ENCODE measurements around the gene ZNF585A.
"Not testable (repeated sequence)": the region's sequence is repeated elsewhere in the genome, so short reads cannot be mapped to it uniquely, and the experiment has no call there.

ZNF585A gene

GRCh38 chr19:37172368-37173366, at the start of gene ZNF585A:
Gene ZNF585A, minus strand, starts transcription at chr19:37172695. Its CDS starts 2,785 bp downstream, at chr19:37169910.
- DNase-seq (ENCODE audit: low read depth, low spot score): peak; percentile 95
- Histone ChIP-seq H3K27ac (ENCODE audit: low read length) (no peak within 1 kb of the TSS), H3K27me3 (ENCODE audit: control insufficient read depth, insufficient read depth, low read length) (no peaks in the 10 kb centered on the region), H3K36me3 (ENCODE audit: control insufficient read depth, insufficient read depth, low read length) (no peaks in the 10 kb centered on the region; the same call in 1 of the 2 replicates), H3K4me3 (ENCODE audit: low read length) (peak within 1 kb of the TSS; percentile 77; the same call in 1 of the 2 replicates), H3K4me1 (ENCODE audit: control insufficient read depth, insufficient read depth, low read length) (no peaks in the 10 kb centered on the region), H3K9me3 (ENCODE audit: control insufficient read depth, insufficient read depth, low read length) (no peaks in the 10 kb centered on the region)
- no CpG with 5 or more reads among the region's 30 CpGs for WGBS (ENCODE audit: insufficient coverage, insufficient read length)

GRCh38 chr19:37221136-37221535, 48.6 kb upstream of the ZNF585A start:
- no peak for DNase-seq (ENCODE audit: low read depth, low spot score)
- H3K27ac ChIP-seq (ENCODE audit: low read length): no peak overlapping the region
- no peaks in the 10 kb centered on the region for H3K27me3 ChIP-seq (ENCODE audit: control insufficient read depth, insufficient read depth, low read length)
- H3K9me3 ChIP-seq (ENCODE audit: control insufficient read depth, insufficient read depth, low read length): no peaks in the 10 kb centered on the region
- no peaks in the 10 kb centered on the region for H3K36me3 ChIP-seq (ENCODE audit: control insufficient read depth, insufficient read depth, low read length)
- WGBS (ENCODE audit: insufficient coverage, insufficient read length): no CpG with 5 or more reads among the region's 2 CpGs
- H3K4me1 ChIP-seq (ENCODE audit: control insufficient read depth, insufficient read depth, low read length): no peaks in the 10 kb centered on the region
- H3K4me3 ChIP-seq (ENCODE audit: low read length): no peak overlapping the region

- Histone ChIP-seq H3K36me3 (ENCODE audit: control insufficient read depth, insufficient read depth, low read length) (no peaks in the 10 kb centered on the region), H3K4me3 (ENCODE audit: low read length) (no peak overlapping the region), H3K4me1 (ENCODE audit: control insufficient read depth, insufficient read depth, low read length) (no peaks in the 10 kb centered on the region), H3K9me3 (ENCODE audit: control insufficient read depth, insufficient read depth, low read length) (no peaks in the 10 kb centered on the region), H3K27ac (ENCODE audit: low read length) (no peak overlapping the region), H3K27me3 (ENCODE audit: control insufficient read depth, insufficient read depth, low read length) (no peaks in the 10 kb centered on the region)
- DNase-seq (ENCODE audit: low read depth, low spot score): no peak
- WGBS (ENCODE audit: insufficient coverage, insufficient read length): no CpG with 5 or more reads among the region's 3 CpGs
Measured at GRCh38 chr19:37220383-37220782, 47.9 kb upstream of the ZNF585A start.

- H3K4me3 ChIP-seq (ENCODE audit: low read length): peak overlapping the region; percentile 69; the same call in 1 of the 2 replicates
- DNase-seq (ENCODE audit: low read depth, low spot score): no peak
- H3K36me3 ChIP-seq (ENCODE audit: control insufficient read depth, insufficient read depth, low read length): no peaks in the 10 kb centered on the region
- no peaks in the 10 kb centered on the region for H3K4me1 ChIP-seq (ENCODE audit: control insufficient read depth, insufficient read depth, low read length)
- H3K27ac ChIP-seq (ENCODE audit: low read length): no peak overlapping the region
- H3K9me3 ChIP-seq (ENCODE audit: control insufficient read depth, insufficient read depth, low read length): no peaks in the 10 kb centered on the region
- H3K27me3 ChIP-seq (ENCODE audit: control insufficient read depth, insufficient read depth, low read length): no peaks in the 10 kb centered on the region
- WGBS (ENCODE audit: insufficient coverage, insufficient read length): no CpG with 5 or more reads among the region's 6 CpGs
Measured at GRCh38 chr19:37218592-37218935, 46.1 kb upstream of the ZNF585A start.

GRCh38 chr19:37217775-37218591, 45.5 kb upstream of the ZNF585A start, which contains the start of gene ZNF383:
Gene ZNF383, plus strand, starts transcription at chr19:37218214. Its CDS starts 12,240 bp downstream, at chr19:37230454.
- peak within 1 kb of the TSS; percentile 69 for H3K4me3 ChIP-seq (ENCODE audit: low read length)

GRCh38 chr19:37217480-37217774, 44.9 kb upstream of the ZNF585A start:
- no peaks in the 10 kb centered on the region for H3K36me3 ChIP-seq (ENCODE audit: control insufficient read depth, insufficient read depth, low read length)
- no CpG with 5 or more reads among the region's 7 CpGs for WGBS (ENCODE audit: insufficient coverage, insufficient read length)
- no peak overlapping the region for H3K27ac ChIP-seq (ENCODE audit: low read length)
- no peak for DNase-seq (ENCODE audit: low read depth, low spot score)
- H3K27me3 ChIP-seq (ENCODE audit: control insufficient read depth, insufficient read depth, low read length): no peaks in the 10 kb centered on the region
- no peaks in the 10 kb centered on the region for H3K4me1 ChIP-seq (ENCODE audit: control insufficient read depth, insufficient read depth, low read length)
- peak overlapping the region; percentile 69; the same call in 1 of the 2 replicates for H3K4me3 ChIP-seq (ENCODE audit: low read length)
- H3K9me3 ChIP-seq (ENCODE audit: control insufficient read depth, insufficient read depth, low read length): no peaks in the 10 kb centered on the region

More at GRCh38 chr19:37217775-37218591, 45.5 kb upstream of the ZNF585A start, which contains the start of gene ZNF383:
- peak; percentile 79 for DNase-seq (ENCODE audit: low read depth, low spot score)
- no peak within 1 kb of the TSS for H3K27ac ChIP-seq (ENCODE audit: low read length)
- H3K9me3 ChIP-seq (ENCODE audit: control insufficient read depth, insufficient read depth, low read length): no peaks in the 10 kb centered on the region
- no peaks in the 10 kb centered on the region for H3K4me1 ChIP-seq (ENCODE audit: control insufficient read depth, insufficient read depth, low read length)
- WGBS (ENCODE audit: insufficient coverage, insufficient read length): no CpG with 5 or more reads among the region's 44 CpGs
- H3K36me3 ChIP-seq (ENCODE audit: control insufficient read depth, insufficient read depth, low read length): no peaks in the 10 kb centered on the region
- H3K27me3 ChIP-seq (ENCODE audit: control insufficient read depth, insufficient read depth, low read length): no peaks in the 10 kb centered on the region

- no peaks in the 10 kb centered on the region for H3K36me3 ChIP-seq (ENCODE audit: control insufficient read depth, insufficient read depth, low read length)
- no peak for DNase-seq (ENCODE audit: low read depth, low spot score)
- no peaks in the 10 kb centered on the region for H3K27me3 ChIP-seq (ENCODE audit: control insufficient read depth, insufficient read depth, low read length)
- no peaks in the 10 kb centered on the region for H3K9me3 ChIP-seq (ENCODE audit: control insufficient read depth, insufficient read depth, low read length)
- no peak overlapping the region for H3K4me3 ChIP-seq (ENCODE audit: low read length)
- WGBS (ENCODE audit: insufficient coverage, insufficient read length): no CpG with 5 or more reads among the region's 2 CpGs
- H3K27ac ChIP-seq (ENCODE audit: low read length): no peak overlapping the region
- no peaks in the 10 kb centered on the region for H3K4me1 ChIP-seq (ENCODE audit: control insufficient read depth, insufficient read depth, low read length)
Measured at GRCh38 chr19:37197768-37198167, 25.3 kb upstream of the ZNF585A start.

GRCh38 chr19:37197115-37197514, 24.6 kb upstream of the ZNF585A start:
- H3K4me3 ChIP-seq (ENCODE audit: low read length); DNase-seq (ENCODE audit: low read depth, low spot score); H3K4me1 ChIP-seq (ENCODE audit: control insufficient read depth, insufficient read depth, low read length); H3K9me3 ChIP-seq (ENCODE audit: control insufficient read depth, insufficient read depth, low read length); H3K27ac ChIP-seq (ENCODE audit: low read length); H3K27me3 ChIP-seq (ENCODE audit: control insufficient read depth, insufficient read depth, low read length); H3K36me3 ChIP-seq (ENCODE audit: control insufficient read depth, insufficient read depth, low read length): not testable (repeated sequence)
- no CpG with 5 or more reads among the region's 5 CpGs for WGBS (ENCODE audit: insufficient coverage, insufficient read length)

GRCh38 chr19:37195248-37195647, 22.8 kb upstream of the ZNF585A start:
- not testable (repeated sequence) for H3K4me1 ChIP-seq (ENCODE audit: control insufficient read depth, insufficient read depth, low read length); H3K27ac ChIP-seq (ENCODE audit: low read length); H3K9me3 ChIP-seq (ENCODE audit: control insufficient read depth, insufficient read depth, low read length); H3K4me3 ChIP-seq (ENCODE audit: low read length); DNase-seq (ENCODE audit: low read depth, low spot score); H3K36me3 ChIP-seq (ENCODE audit: control insufficient read depth, insufficient read depth, low read length); H3K27me3 ChIP-seq (ENCODE audit: control insufficient read depth, insufficient read depth, low read length)
- no CpG with 5 or more reads among the region's 4 CpGs for WGBS (ENCODE audit: insufficient coverage, insufficient read length)

GRCh38 chr19:37186071-37186470, 13.6 kb upstream of the ZNF585A start:
- not testable (repeated sequence) for H3K27ac ChIP-seq (ENCODE audit: low read length); H3K4me1 ChIP-seq (ENCODE audit: control insufficient read depth, insufficient read depth, low read length); H3K4me3 ChIP-seq (ENCODE audit: low read length); H3K9me3 ChIP-seq (ENCODE audit: control insufficient read depth, insufficient read depth, low read length); H3K36me3 ChIP-seq (ENCODE audit: control insufficient read depth, insufficient read depth, low read length); DNase-seq (ENCODE audit: low read depth, low spot score); H3K27me3 ChIP-seq (ENCODE audit: control insufficient read depth, insufficient read depth, low read length)
- no CpG with 5 or more reads among the region's 4 CpGs for WGBS (ENCODE audit: insufficient coverage, insufficient read length)
